NCI-H446 treated with DMSO at 0.1 percent for 48 hours (cell line): ENCODE results near the gene PMEPA1.

Experiments
- DNase-seq: peaks from one replicate; lab custom pipeline; 2025; lab: John Stamatoyannopoulos, UW

The PMEPA1 gene

DNA sequence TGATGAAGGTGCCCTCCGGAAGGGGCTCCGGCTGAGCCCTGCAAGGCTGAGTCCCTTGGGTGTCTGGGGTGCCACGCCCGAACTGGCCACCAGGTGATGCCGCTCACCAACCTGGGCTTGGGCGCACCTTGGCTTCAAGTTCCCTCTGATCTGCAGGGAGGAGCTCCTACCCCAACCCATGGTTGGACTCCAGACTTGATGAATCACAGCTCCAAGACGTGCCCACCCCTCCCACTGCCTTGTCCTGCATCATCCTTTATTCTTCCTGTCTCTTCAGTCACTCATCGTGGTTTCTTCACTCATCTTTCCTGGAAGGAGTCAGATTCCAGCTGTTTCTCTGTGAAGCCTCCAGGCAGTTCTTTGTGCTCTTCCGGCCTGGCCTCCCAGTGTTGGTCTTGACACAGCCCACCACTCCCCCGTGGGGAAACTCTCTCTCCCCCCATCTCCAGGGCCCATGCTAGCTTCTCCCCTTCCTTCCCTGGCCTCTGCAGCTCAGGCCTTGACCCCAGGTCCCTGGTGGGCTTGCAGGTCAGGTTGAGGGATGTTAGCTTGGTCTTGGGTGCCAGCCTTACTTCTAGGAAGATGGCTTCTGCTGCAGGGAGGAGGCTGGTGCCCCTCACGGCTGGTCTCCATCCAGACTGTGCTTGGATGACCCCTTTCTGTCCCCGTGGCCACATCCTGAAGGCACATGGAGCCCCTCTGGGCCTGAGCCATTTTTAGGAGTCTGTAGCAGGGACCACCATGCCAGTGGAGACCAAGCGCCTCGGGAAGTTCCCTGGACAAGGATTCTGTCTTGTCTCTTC is 87.0 kb downstream of the PMEPA1 start:
- DNase-seq, result no peak

DNA sequence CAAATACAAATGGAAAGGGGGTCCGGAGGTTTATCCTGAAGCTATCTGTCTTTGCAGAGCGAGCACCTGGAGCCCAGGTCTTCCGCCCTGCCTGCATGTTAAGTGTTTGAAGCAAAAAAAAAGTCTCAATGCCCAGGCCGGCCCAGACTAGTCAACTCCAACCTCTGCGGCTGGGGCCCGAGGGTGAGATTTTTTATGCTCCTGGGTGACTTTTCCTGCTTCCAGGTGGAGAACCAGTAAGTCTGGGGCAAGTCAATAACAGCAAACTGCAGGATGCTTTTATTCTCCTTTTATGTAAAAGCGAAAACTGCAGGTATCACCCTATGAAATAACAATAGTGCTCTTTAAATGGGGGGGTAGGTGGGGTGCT is 87.6 kb downstream of the PMEPA1 start:
- DNase-seq, result no peak

DNA sequence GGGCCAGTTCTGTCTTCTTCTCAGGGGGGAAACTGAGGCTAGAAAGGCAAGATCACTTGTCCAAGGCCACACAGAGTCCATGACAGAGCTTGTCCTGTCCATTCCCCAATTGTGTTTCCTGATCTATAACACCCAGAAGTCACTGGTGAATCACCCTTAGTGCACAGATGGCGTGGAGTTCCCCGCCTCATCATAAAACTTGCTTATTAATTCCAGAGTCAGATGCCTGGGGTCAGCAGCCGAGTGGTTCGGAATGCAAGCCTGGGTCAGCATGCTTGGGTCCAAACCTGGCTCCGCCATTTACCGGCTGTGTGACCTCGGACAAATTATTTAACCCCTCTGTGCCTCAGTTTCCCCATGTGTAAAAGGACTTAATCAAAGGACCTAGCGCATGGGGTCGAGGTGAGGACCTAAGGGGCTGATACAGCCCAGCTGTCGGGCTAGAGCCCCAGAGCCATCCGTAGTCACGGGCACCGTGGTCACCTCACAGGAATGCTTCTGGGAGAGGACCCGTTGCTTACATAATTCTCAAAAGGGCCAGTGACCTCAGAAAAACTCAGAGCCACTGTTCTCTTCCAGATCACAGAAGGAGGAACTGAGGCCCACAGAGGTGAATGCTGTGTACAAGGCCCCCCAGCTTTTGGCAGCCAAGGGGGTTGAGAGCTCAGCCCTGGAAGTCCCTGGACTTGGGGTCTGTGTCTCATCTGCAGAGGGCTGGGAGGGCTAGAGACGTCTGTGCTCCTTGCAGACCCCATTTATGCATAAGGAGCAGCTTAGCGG is 88.2 kb downstream of the PMEPA1 start:
- DNase-seq, result no peak

GRCh38 chr20:57620999-57621398 is 88.8 kb downstream of the PMEPA1 start:
- no peak for DNase-seq

DNA sequence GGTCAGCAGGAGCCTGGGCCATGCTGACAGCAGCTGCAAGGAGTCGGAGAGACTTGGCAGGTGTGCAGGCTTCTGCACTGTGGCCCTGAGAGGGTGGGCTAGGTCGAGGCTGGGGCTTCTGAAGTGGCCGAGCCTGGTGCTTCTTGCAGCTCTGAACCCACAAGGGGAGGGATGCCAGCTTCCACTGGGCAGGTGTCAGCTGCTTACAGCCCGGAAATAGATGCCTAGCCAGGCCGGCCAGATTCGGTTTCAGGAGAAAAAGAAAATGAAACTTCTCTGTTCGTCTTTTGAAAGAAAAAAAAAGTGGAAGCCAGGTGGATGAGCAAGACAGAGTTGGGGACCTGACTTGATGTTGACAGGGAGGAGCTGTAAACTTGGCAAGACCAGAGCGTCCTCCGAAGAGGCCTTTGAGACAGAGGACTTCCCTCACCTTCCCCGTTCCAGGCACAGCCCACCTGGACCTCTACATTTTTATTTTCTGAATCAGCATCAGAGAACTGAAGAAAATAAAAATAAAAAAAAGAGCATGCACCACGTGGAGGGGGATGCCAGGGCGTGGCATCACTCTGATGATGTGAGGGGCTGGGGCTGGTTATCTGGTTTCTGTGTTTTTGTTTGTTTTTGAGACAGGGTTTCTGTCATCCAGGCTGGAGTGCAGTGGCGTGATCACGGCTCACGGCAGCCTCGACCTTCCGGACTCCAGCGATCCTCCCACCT is 89.4 kb downstream of the PMEPA1 start, which contains the start of gene ZBP1:
Gene ZBP1, minus strand, starts transcription at position 153 of the 717 bp plus-strand sequence. Its CDS starts 131 bp downstream, at position 22.
- no peak for DNase-seq

DNA sequence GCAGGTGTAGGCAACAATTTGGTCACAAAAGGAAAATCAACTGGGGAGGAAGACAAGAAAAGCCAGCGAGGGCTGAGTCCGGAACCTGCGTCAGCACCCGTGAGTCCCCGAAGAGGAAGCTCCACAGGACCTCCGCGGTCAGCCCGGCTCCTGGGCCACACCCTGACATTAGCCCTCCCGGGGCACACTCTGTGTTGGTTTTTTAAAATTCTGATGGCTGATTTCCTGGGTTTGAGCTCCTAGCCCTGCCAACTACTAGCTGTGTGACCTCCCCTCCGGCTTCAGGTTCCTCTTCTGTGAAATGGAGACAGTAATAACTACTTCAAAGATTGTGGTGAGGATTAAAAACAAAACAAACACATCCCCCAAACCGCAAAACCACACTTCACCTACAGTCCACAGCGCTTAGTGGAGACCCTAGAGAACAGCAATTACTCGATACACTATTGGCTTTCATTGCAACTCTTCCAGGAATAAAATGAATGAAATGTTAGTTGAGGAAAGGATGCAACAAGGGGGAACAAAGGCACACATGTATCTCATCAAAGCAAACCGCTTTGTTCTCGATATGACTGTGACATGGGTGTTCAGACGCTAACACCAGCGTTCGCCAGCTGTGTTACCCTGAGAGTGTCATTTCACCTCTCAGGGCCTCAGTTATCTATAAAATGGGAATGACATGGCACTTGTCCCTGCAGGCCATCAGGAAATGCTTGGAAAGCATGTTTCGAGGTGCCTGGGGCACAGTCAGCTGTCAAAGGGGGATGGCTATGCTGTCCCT is 90.6 kb downstream of the PMEPA1 start:
- DNase-seq, result no peak

- DNase-seq, result no peak
These were observed 91.1 kb downstream of the PMEPA1 start for GRCh38 chr20:57618764-57619050.

- DNase-seq, result no peak
These were observed 91.6 kb downstream of the PMEPA1 start for GRCh38 chr20:57618091-57618763.

DNA sequence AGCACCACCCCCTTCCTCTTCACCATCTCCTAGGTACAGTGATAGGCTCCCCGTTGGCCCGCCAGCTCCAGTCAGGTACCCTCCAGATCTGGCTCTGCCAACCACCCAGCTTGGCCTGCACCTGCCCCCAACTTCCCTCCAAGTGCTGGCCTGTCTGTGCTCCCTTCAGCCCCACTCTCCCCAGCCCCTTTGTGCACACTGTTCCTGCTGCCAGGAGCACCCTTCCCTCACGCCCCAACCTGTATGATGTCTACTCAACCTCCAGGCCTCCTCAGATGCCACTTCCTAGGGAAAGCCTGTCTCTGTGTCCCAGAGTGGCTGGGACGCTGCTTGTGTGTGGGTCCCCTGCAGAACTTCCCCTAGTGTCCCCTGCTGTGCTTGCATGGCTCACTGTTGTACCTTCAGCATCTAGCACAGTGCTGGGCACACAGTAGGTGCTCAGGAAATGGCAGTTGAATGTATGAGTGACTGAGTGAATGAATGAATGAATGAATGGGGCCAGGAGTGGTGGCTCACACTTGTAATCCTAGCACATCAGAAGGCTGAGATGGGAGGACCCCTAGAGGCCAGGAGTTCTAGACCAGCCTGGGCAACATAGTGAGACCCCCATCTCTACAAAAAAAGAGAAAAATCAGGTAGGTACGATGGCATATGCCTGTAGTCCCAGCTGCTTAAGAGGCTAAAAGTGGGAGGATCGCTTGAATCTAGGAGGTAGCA is 92.6 kb downstream of the PMEPA1 start:
- DNase-seq, result no peak

- no peak for DNase-seq
These were observed 93.5 kb downstream of the PMEPA1 start for GRCh38 chr20:57616143-57616951.

DNA sequence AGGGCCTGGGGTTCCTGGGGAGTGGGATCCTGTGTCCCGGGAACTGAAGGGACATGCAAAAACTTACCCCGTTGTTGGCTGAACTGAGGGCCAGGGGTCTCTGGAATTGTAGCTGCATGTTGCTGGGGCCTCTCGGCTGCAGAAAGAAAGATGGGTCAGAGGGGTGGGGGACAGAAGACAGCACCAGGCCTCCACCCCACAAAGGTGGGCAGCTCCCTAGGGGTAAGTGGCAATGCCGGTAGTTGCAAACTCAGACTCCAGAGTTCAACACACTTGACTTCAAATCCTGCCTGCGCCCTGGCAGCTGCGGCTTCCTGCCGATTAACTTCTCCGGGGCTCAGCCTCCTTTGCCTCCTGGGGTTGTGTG is 94.4 kb downstream of the PMEPA1 start:
- no peak for DNase-seq

DNA sequence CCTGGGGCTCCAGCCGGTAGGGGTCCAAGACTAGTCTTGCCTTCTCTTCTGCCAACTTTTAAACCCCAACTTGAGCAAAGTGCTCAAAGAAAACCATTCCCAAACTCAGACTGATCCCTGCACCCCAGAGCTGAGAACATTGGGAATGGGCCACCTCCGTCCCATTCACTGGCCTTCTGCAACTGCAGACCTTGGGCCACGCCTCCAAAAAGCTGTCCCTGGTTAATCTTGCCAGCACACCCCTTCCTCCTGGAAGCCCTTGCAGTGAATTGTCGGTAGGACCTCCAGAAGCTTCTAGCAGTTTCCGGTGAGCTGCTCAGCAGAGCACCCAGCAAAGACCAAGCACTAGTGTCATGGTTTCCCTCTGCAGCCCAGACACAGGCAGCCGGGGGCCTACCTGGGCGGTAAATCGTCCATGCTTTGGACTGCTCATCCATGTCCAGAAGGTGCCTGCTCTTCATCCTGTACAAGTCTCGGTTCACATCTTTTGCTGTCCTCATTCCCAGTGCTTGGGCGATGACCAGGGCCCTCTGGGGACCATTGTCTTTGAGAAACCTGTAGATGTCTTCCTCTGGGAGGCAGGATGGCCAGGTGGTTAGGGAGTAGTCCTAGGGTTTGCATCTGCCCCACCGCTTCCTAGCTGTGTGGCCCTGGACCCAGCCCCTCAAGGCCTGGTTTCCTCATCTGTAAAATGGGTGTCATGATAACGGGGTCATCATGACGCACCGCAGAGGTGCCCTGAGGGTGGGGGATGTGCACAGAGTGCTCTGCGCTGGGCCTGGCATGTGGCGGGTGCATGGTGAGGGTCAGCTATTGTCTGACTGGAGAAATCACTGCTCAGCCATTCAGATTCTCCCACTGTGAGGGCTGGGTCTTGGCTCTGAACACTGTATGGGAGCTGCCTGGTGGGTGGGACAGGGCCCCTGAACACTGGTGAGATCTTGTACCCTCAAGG is 95.0 kb downstream of the PMEPA1 start:
- no peak for DNase-seq

DNA sequence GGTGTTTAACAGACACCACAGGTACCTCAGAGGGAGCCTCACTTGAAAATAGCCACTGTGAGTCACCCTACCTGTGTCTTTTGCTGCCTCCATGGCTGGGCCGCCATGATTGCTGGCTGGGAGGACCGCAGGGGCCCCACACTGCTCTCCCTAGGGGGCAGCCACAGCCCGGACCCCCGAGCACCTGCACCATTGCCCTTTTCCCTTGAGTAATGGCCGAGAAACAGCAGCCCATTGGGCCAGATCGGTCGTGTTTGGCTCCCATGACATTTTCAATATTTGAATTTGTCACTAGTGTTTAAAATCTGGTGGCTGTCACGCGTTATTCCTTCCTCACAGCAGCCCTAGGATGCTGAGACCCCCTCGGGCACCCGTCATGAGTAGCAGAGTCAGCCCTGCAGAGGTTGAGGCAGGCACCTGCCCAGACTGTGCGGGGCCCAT is 96.3 kb downstream of the PMEPA1 start:
- DNase-seq, result no peak

- DNase-seq, result no peak
These were observed 96.9 kb downstream of the PMEPA1 start for GRCh38 chr20:57612916-57613315.

GRCh38 chr20:57612436-57612835 is 97.4 kb downstream of the PMEPA1 start:
- no peak for DNase-seq

- no peak for DNase-seq
These were observed 98.1 kb downstream of the PMEPA1 start for GRCh38 chr20:57611586-57612311.

DNA sequence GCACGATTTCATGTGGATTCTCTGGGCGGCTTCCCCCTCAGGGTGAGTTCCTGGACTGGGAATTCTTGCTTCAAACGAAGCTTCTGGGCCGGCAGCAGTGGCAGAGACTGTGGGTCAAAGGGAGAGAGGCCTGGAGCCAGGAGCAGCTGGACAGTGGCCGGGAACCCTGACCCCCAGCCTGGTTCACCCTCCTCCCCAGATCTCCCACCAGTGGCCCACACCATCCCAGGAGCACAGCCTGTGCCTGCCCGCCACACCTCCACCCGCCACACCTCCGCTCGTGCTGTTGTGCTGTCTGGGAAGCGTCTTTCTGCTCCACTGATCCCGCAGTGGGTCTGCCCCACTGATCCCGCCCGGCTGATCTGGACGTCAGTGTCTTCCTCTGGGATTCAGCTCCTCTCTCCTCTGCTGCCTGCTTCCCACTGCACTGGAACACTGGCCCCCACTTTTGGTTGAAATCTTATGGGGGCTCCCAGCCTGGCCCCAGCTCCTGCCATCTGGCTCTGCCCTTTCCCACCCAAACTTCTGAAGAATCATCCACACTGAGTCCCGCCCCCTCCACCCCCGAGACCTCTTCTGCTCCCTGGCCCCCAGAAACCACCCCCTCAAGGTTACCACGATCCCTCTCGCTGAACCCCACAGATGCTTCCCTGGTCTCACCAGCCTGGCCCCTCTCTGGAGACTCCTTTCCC is 99.4 kb downstream of the PMEPA1 start:
- DNase-seq, result no peak

DNA sequence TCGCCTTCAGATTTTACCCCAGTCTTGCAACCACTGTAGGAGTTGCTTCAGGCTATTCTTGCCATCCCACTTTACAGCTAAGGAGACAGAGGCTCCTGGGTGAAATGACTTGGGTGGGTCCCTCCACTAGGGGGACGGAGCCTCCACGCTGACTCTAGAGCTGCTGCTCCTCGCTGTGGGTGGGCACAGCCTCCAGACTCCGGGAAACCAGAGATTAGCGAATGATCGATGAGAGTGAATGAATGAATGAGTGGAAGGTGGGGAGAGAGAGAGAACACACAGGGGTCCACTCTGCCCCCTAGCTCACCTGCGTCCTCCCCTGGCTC is 100.0 kb downstream of the PMEPA1 start:
- DNase-seq, result no peak
